ENCODE measurements around the gene EMX1. TPM values are rescaled to one million over a fixed set of nuclear protein-coding genes. Genes with fewer than 3 reads are reported as not detected.

The EMX1 gene
- total RNA-seq, 1 donor from 2014 or later, result 8.2 TPM

- DNase-seq (ENCODE audit: low read depth), result no peak
- H3K4me3 ChIP-seq (ENCODE audit: low read depth, low read length), result no peak overlapping the region
- TF ChIP-seq CTCF (conservative IDR thresholded peaks at IDR 0.05; ENCODE audit: low read depth, low read length), result no peak
Observed at GRCh38 chr2:72964146-72964525, 46.8 kb downstream of the EMX1 start.

GRCh38 chr2:72965016-72965415 lies 47.7 kb downstream of the EMX1 start:
- H3K4me3 ChIP-seq (ENCODE audit: low read depth, low read length), result no peak overlapping the region
- TF ChIP-seq CTCF (conservative IDR thresholded peaks at IDR 0.05; ENCODE audit: low read depth, low read length), result no peak
- DNase-seq (ENCODE audit: low read depth), result no peak

GRCh38 chr2:72965770-72966450 lies 48.6 kb downstream of the EMX1 start:
- peak; percentile 61 for DNase-seq (ENCODE audit: low read depth)
- TF ChIP-seq CTCF (conservative IDR thresholded peaks at IDR 0.05; ENCODE audit: low read depth, low read length), result no peak

GRCh38 chr2:72968286-72968685 lies 51.0 kb downstream of the EMX1 start:
- no peak for TF ChIP-seq CTCF (conservative IDR thresholded peaks at IDR 0.05; ENCODE audit: low read depth, low read length)

More at GRCh38 chr2:72965770-72966450, 48.6 kb downstream of the EMX1 start:
- no peak overlapping the region for H3K4me3 ChIP-seq (ENCODE audit: low read depth, low read length)

GRCh38 chr2:72969706-72970105 lies 52.4 kb downstream of the EMX1 start:
- H3K4me3 ChIP-seq (ENCODE audit: low read depth, low read length), result no peak overlapping the region
- no peak for DNase-seq (ENCODE audit: low read depth)
- TF ChIP-seq CTCF (conservative IDR thresholded peaks at IDR 0.05; ENCODE audit: low read depth, low read length), result no peak

More at GRCh38 chr2:72968286-72968685, 51.0 kb downstream of the EMX1 start:
- no peak for DNase-seq (ENCODE audit: low read depth)
- no peak overlapping the region for H3K4me3 ChIP-seq (ENCODE audit: low read depth, low read length)

- no peak overlapping the region for H3K4me3 ChIP-seq (ENCODE audit: low read depth, low read length)
- TF ChIP-seq CTCF (conservative IDR thresholded peaks at IDR 0.05; ENCODE audit: low read depth, low read length), result no peak
- DNase-seq (ENCODE audit: low read depth), result no peak
Observed at GRCh38 chr2:72971036-72971435, 53.7 kb downstream of the EMX1 start.

Data from epithelial cell of proximal tubule (primary cell).